GM12878 (cell line): Measurements from ENCODE around the gene CREB5. TPM values are rescaled to one million over a fixed set of nuclear protein-coding genes. Genes with fewer than 3 reads are reported as not detected.

ENCODE experiments used
- ATF7 ChIP-seq: fragments of 450-650 bp; IDR thresholded peaks from 2 replicates; pipeline ENCODE4 v1.6.1; 2016; ENCODE audit warnings: low read depth, mild to moderate bottlenecking
- BMI1 ChIP-seq: fragments of 450-650 bp; IDR thresholded peaks from 2 replicates; pipeline ENCODE4 v1.6.1; 2016; ENCODE audit warnings: mild to moderate bottlenecking, moderate library complexity, borderline replicate concordance
- BRCA1 ChIP-seq: IDR thresholded peaks from 2 replicates; pipeline ENCODE4 v1.6.1; 2011; ENCODE audit warnings: low read depth, low read length, improper control_type of control experiment
- CHD2 ChIP-seq: IDR thresholded peaks from 2 replicates; pipeline ENCODE4 v1.6.1; 2011; ENCODE audit warnings: low read depth, low read length, improper control_type of control experiment, borderline replicate concordance
- CREM ChIP-seq: IDR thresholded peaks from 2 replicates; pipeline ENCODE4 v1.6.1; 2014; ENCODE audit warnings: antibody characterized with exemption, low read depth
- GATAD2B ChIP-seq: fragments of 450-650 bp; conservative IDR thresholded peaks from 2 replicates; pipeline ENCODE4 v1.6.1; 2017; ENCODE audit warnings: low read depth, mild to moderate bottlenecking, moderate library complexity
- JUNB ChIP-seq: IDR thresholded peaks from 2 replicates; pipeline ENCODE4 v1.6.1; 2016; ENCODE audit warnings: antibody characterized with exemption, mild to moderate bottlenecking
- MYC ChIP-seq: IDR thresholded peaks from 2 replicates; pipeline ENCODE4 v1.6.1; 2011; ENCODE audit warnings: mild to moderate bottlenecking, low read length, moderate library complexity, inconsistent platforms; ENCODE audit not compliant: insufficient read depth, insufficient replicate concordance, insufficient read length, severe bottlenecking
- NRF1 ChIP-seq: conservative IDR thresholded peaks from 2 replicates; pipeline ENCODE4 v1.6.1; 2011; ENCODE audit warnings: mild to moderate bottlenecking, low read depth, low read length, improper control_type of control experiment
- PKNOX1 ChIP-seq: fragments of 450-650 bp; IDR thresholded peaks from 2 replicates; pipeline ENCODE4 v1.6.1; 2016; ENCODE audit warnings: mild to moderate bottlenecking
- PML ChIP-seq: IDR thresholded peaks from 2 replicates; pipeline ENCODE4 v1.6.1; 2012; ENCODE audit warnings: low read length, inconsistent platforms
- RAD51 ChIP-seq: fragments of 450-650 bp; IDR thresholded peaks from 2 replicates; pipeline ENCODE4 v1.6.1; 2016; ENCODE audit warnings: moderate library complexity, mild to moderate bottlenecking, inconsistent platforms
- RUNX3 ChIP-seq: IDR thresholded peaks from 2 replicates; pipeline ENCODE4 v1.6.1; 2012; ENCODE audit warnings: low read length, inconsistent platforms
- SREBF2 ChIP-seq: IDR thresholded peaks from 2 replicates; pipeline ENCODE4 v1.6.1; 2012; ENCODE audit warnings: mild to moderate bottlenecking, low read length
- SUZ12 ChIP-seq: fragments of 200-600 bp; sonication (generic); IDR thresholded peaks from one replicate; pipeline ENCODE4 v1.6.1; 2018; ENCODE audit warnings: antibody characterized with exemption, mild to moderate bottlenecking; ENCODE audit not compliant: unreplicated experiment
- TAF1 ChIP-seq: IDR thresholded peaks from 2 replicates; pipeline ENCODE4 v1.6.1; 2011; ENCODE audit warnings: mild to moderate bottlenecking, low read depth, low read length, borderline replicate concordance
- TCF12 ChIP-seq: IDR thresholded peaks from 2 replicates; pipeline ENCODE4 v1.6.1; 2011; ENCODE audit warnings: low read depth, mild to moderate bottlenecking, low read length
- TCF3 ChIP-seq: IDR thresholded peaks from 2 replicates; pipeline ENCODE4 v1.6.1; 2012; ENCODE audit warnings: low read depth, mild to moderate bottlenecking, low read length, borderline replicate concordance; ENCODE audit not compliant: insufficient read depth
- ZBTB4 ChIP-seq: fragments of 450-650 bp; formaldehyde crosslinking; IDR thresholded peaks from 2 replicates; pipeline ENCODE4 v1.4.0; 2022; ENCODE audit warnings: mild to moderate bottlenecking, moderate library complexity
- ZNF384 ChIP-seq: IDR thresholded peaks from 2 replicates; pipeline ENCODE4 v1.6.1; 2012; ENCODE audit warnings: low read depth, mild to moderate bottlenecking, low read length, improper control_type of control experiment, borderline replicate concordance
- polyA plus RNA-seq, 11 experiments: library from polyadenylated mRNA; depleted of rRNA in 4 of 11; unstranded in 6 of 11; stranded (reverse) in 5 of 11; fragments of >200 nt; fragmentation: Nextera tagmentation in 4 of 11; fragmentation: Illumina TruSeq in 1 of 11; extraction: Ambion mirVana in 4 of 11; extraction: Trizol in 1 of 11; gene quantifications; 1 replicate in 1 of 11; 2 replicates in 10 of 11; pipeline versions ENCODE4 v1.2.1 to v1.2.3, GENCODE V29; 2011 to 2016; ENCODE audit warnings: inconsistent platforms in 2 of 11, missing spikeins in 2 of 11, low read depth in 1 of 11
- total RNA-seq, 4 experiments: library from RNA; depleted of rRNA in 3 of 4; stranded (reverse); fragments of >200 nt in 3 of 4; fragmentation: Illumina TruSeq in 1 of 4; extraction: Trizol in 1 of 4; gene quantifications; 2 replicates each; pipeline versions ENCODE4 v1.2.1 to v1.2.3, GENCODE V29; 2013 to 2021
- TF ChIP-seq, protein P1 (sequence below): IDR thresholded peaks from 2 replicates; pipeline ENCODE4 v1.6.1; 2012; ENCODE audit warnings: improper control_type of control experiment, low read depth, low read length; ENCODE audit not compliant: insufficient replicate concordance

CREB5 gene
- total and polyA plus RNA-seq, 10 of the 15 experiments (the other 5 are each of a cell fraction or from before 2014, with no cell fraction given) = 12.9 to 74.1 (median 53.0) TPM

- TF ChIP-seq, protein P1, sequence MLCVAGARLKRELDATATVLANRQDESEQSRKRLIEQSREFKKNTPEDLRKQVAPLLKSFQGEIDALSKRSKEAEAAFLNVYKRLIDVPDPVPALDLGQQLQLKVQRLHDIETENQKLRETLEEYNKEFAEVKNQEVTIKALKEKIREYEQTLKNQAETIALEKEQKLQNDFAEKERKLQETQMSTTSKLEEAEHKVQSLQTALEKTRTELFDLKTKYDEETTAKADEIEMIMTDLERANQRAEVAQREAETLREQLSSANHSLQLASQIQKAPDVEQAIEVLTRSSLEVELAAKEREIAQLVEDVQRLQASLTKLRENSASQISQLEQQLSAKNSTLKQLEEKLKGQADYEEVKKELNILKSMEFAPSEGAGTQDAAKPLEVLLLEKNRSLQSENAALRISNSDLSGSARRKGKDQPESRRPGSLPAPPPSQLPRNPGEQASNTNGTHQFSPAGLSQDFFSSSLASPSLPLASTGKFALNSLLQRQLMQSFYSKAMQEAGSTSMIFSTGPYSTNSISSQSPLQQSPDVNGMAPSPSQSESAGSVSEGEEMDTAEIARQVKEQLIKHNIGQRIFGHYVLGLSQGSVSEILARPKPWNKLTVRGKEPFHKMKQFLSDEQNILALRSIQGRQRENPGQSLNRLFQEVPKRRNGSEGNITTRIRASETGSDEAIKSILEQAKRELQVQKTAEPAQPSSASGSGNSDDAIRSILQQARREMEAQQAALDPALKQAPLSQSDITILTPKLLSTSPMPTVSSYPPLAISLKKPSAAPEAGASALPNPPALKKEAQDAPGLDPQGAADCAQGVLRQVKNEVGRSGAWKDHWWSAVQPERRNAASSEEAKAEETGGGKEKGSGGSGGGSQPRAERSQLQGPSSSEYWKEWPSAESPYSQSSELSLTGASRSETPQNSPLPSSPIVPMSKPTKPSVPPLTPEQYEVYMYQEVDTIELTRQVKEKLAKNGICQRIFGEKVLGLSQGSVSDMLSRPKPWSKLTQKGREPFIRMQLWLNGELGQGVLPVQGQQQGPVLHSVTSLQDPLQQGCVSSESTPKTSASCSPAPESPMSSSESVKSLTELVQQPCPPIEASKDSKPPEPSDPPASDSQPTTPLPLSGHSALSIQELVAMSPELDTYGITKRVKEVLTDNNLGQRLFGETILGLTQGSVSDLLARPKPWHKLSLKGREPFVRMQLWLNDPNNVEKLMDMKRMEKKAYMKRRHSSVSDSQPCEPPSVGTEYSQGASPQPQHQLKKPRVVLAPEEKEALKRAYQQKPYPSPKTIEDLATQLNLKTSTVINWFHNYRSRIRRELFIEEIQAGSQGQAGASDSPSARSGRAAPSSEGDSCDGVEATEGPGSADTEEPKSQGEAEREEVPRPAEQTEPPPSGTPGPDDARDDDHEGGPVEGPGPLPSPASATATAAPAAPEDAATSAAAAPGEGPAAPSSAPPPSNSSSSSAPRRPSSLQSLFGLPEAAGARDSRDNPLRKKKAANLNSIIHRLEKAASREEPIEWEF = peak; percentile 99
- TF ChIP-seq RUNX3 (peak; percentile 98), BMI1 (peak; percentile 78; the same call in 1 of the 2 replicates), TCF3 (peak; percentile 64; the same call in 1 of the 2 replicates), NRF1 (no peak), ATF7 (peak; percentile 95), BRCA1 (no peak), PKNOX1 (no peak), JUNB (peak; percentile 97), MYC (no peak), PML (peak; percentile 88; the same call in 1 of the 2 replicates), TCF12 (peak; percentile 96), GATAD2B (peak; percentile 100), CREM (peak; percentile 87), ZBTB4 (CRISPR knock-in tag) (no peak), SUZ12 (no peak), ZNF384 (no peak), CHD2 (peak; percentile 81; the same call in 1 of the 2 replicates), TAF1 (0 out of 2 replicates have a peak, but pooled peaks have one; percentile 9), SREBF2 (no peak), RAD51 (peak; percentile 20; the same call in 1 of the 2 replicates)
These were observed 127.1 kb downstream of the CREB5 start (continued) for GRCh38 chr7:28539289-28539981.
